Type B pancreatic cell (in vitro differentiated cells): ENCODE measurements around the gene BCAS3. TPM values are rescaled to one million over a fixed set of nuclear protein-coding genes. Genes with fewer than 3 reads are reported as not detected.

ENCODE experiments used
- DNase-seq: peaks from one replicate; pipeline ENCODE4 v3.0.0; 2021; ENCODE audit warnings: mixed read lengths; ENCODE audit not compliant: unreplicated experiment; ENCODE audit errors: extremely low spot score
- H3K27ac Mint-ChIP-seq: 2 replicates; pipeline ENCODE4 v1.8.0; 2021; ENCODE audit warnings: mild to moderate bottlenecking, mixed read lengths
- H3K27me3 Mint-ChIP-seq: 2 replicates; pipeline ENCODE4 v1.8.0; 2021; ENCODE audit warnings: mixed read lengths
- H3K36me3 Mint-ChIP-seq: 2 replicates; pipeline ENCODE4 v1.8.0; 2021; ENCODE audit warnings: mixed read lengths
- H3K4me1 Mint-ChIP-seq: one replicate; pipeline ENCODE4 v1.8.0; 2021; ENCODE audit warnings: mixed read lengths; ENCODE audit not compliant: unreplicated experiment
- H3K4me3 Mint-ChIP-seq: 2 replicates; pipeline ENCODE4 v1.8.0; 2021; ENCODE audit warnings: mild to moderate bottlenecking, mixed read lengths
- H3K9me3 Mint-ChIP-seq: 2 replicates; pipeline ENCODE4 v1.8.0; 2021; ENCODE audit warnings: mixed read lengths
- CTCF ChIP-seq: fragments of 200-600 bp; sonication (generic); conservative IDR thresholded peaks from 2 replicates; pipeline ENCODE4 v1.5.0; 2021; ENCODE audit warnings: antibody characterized with exemption, mild to moderate bottlenecking
- total RNA-seq: library from RNA; stranded (reverse); gene quantifications from 2 replicates; pipeline ENCODE4 v1.2.1, GENCODE V29; 2021; ENCODE audit warnings: low replicate concordance

BCAS3 gene
- total RNA-seq, 1 donor from 2014 or later, result 23.0 TPM

DNA sequence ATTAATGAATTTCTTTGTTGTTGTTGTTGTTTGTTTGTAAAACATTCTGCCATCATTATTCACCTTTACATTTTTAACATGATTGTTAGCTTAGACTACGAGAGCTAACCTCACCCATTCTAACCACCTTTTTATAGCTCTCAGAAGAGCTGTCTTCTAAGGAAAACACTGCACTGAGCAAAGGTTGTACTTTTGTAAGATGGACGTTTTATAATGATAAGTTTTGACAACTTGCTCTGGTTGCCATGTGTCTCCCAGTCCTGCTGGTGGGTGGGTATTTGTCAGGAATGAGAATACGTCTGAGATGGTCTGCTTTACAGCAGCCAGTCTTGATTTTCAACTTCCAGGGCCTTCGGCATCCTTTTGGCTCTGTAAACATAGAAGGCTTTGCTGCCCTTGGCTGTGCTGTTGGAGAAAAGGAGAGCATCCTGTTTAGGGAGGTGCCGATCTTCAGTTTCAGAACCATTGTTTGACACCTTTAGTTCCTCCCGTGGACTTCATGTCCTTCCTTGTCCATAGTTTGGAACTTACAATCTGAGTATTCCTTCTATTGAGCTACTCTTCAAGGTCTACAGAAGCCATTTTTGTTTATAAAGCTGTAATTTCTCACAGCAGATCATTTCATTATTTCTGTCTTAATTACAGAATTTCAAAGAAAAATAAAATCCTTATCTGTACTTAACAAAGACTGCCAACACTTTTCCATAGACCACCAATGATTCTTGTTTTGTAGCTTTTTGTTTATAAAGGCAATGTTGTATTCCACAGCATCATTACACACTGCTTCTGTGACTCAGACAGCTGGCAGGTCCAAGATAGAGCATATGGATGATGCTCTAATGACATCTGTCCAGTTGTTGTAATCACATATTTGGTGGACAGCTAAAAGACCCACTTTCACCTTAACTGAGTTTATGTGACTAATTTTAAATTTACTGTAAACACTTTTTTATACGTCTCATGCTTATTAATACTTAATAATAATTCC is 451.9 kb downstream of the BCAS3 start:
- Mint-ChIP-seq H3K36me3 (no peaks in the 10 kb centered on the region), H3K4me3 (peak overlapping the region; percentile 35), H3K4me1 (peaks cover 63% of the 10 kb centered on the region), H3K27me3 (peaks cover 3% of the 10 kb centered on the region), H3K9me3 (no peaks in the 10 kb centered on the region), H3K27ac (peak overlapping the region; percentile 72)
- no peak for DNase-seq
- TF ChIP-seq CTCF, result no peak

DNA sequence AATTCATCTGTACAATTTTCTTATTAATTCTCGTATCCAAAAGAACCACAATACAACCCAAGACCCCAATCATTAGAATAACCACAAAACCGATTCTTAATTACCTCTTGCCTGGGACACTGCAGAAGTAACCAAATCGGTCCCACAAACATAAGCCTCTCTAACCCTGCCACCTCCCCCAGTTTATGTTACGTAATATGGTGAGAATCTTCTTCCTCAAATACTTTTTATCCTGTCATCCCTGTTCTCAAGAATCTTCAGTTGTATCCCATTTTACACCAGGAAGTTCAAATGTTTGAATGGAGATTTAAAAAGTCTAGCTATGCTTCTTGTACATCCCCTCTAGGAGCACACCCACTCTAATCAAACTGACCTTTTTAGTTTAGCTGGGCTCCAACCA is 452.7 kb downstream of the BCAS3 start:
- Mint-ChIP-seq H3K27ac (no peak overlapping the region), H3K27me3 (peaks cover 3% of the 10 kb centered on the region), H3K36me3 (no peaks in the 10 kb centered on the region), H3K9me3 (no peaks in the 10 kb centered on the region), H3K4me3 (no peak overlapping the region), H3K4me1 (peaks cover 61% of the 10 kb centered on the region)
- no peak for TF ChIP-seq CTCF
- DNase-seq, result no peak

- DNase-seq, result no peak
- Mint-ChIP-seq H3K36me3 (peaks cover 4% of the 10 kb centered on the region), H3K27ac (peak overlapping the region; percentile 40)
These were observed 453.9 kb downstream of the BCAS3 start for GRCh38 chr17:61131585-61131984.

GRCh38 chr17:61132524-61132923 is 454.9 kb downstream of the BCAS3 start:
- Mint-ChIP-seq H3K4me3 (no peak overlapping the region), H3K27ac (no peak overlapping the region), H3K4me1 (peaks cover 51% of the 10 kb centered on the region), H3K9me3 (no peaks in the 10 kb centered on the region), H3K36me3 (peaks cover 4% of the 10 kb centered on the region), H3K27me3 (peaks cover 8% of the 10 kb centered on the region)
- no peak for DNase-seq
- no peak for TF ChIP-seq CTCF

More at GRCh38 chr17:61131585-61131984, 453.9 kb downstream of the BCAS3 start:
- H3K4me3 Mint-ChIP-seq, result peak overlapping the region; percentile 37
- H3K4me1 Mint-ChIP-seq, result peaks cover 57% of the 10 kb centered on the region
- H3K27me3 Mint-ChIP-seq, result peaks cover 8% of the 10 kb centered on the region
- TF ChIP-seq CTCF, result no peak
- no peaks in the 10 kb centered on the region for H3K9me3 Mint-ChIP-seq

DNA sequence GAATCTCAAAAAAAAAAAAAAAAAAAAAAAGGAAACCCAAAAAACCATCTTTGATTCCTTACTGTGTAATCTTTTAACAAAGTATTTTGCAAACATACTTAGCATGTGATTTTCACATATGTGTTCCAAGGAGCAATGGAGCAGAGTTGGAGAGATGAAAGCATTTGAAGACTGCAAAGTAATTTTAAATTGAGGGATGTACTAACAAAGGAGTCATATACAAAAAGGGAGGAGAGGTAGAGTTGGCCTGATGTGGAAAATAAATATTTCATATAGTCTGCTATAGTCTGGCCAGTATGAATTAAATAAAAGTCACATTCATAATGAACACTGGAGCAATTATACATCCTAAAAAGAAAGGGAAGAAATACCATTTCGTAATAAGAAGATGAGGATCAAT is 456.2 kb downstream of the BCAS3 start:
- Mint-ChIP-seq H3K27me3 (peaks cover 8% of the 10 kb centered on the region), H3K36me3 (peaks cover 4% of the 10 kb centered on the region), H3K4me1 (peaks cover 42% of the 10 kb centered on the region), H3K4me3 (no peak overlapping the region), H3K27ac (no peak overlapping the region), H3K9me3 (no peaks in the 10 kb centered on the region)
- no peak for DNase-seq
- TF ChIP-seq CTCF, result no peak
